AG04449 (cell line): ENCODE data around the gene KRTAP4-16.
"Not testable (repeated sequence)": the region's sequence is repeated elsewhere in the genome, so short reads cannot be mapped to it uniquely, and the experiment has no call there.

Experiments
- CTCF ChIA-PET: fragments of 350-600 bp; formaldehyde crosslinking; extraction: SDS; loops from one replicate; lab custom pipeline; 2021; ENCODE audit warnings: antibody characterized with exemption; lab: Yijun Ruan, JAX
- POLR2A ChIA-PET: fragments of 400-600, 350-600 bp; formaldehyde crosslinking; extraction: SDS; loops from one replicate; lab custom pipeline; 2020; ENCODE audit warnings: antibody characterized with exemption, inconsistent platforms; lab: Yijun Ruan, JAX
- DNase-seq: peaks from one replicate; pipeline ENCODE4 v3.0.0-alpha.2; 2010; ENCODE audit warnings: low read depth, low spot score
- H3K4me3 ChIP-seq: 2 replicates; pipeline ENCODE4 v1.5.1; 2011; ENCODE audit warnings: low read depth, mild to moderate bottlenecking, control low read depth, low read length
- CTCF ChIP-seq: IDR thresholded peaks from one replicate; pipeline ENCODE4 v1.5.1; 2011; ENCODE audit warnings: mild to moderate bottlenecking, moderate library complexity, low read length, control low read depth, inconsistent platforms; ENCODE audit not compliant: insufficient read depth; ENCODE audit errors: missing control alignments

The KRTAP4-16 gene

GRCh38 chr17:41103896-41104295, 1.9 kb upstream of the KRTAP4-16 start:
- POLR2A ChIA-PET = interaction anchor here (0.7 kb wide), 1 partner anchor 9 kb away, joined by 3 read pairs; no protein-coding TSS in a partner anchor
- TF ChIP-seq CTCF = no peak
- no peak for DNase-seq
- CTCF ChIA-PET = interaction anchor here (1.0 kb wide), 1 partner anchor 445 kb away, joined by 3 read pairs; no protein-coding TSS in a partner anchor
- H3K4me3 ChIP-seq = no peak overlapping the region

- DNase-seq, POLR2A ChIA-PET, H3K4me3 ChIP-seq, CTCF ChIA-PET: not testable (repeated sequence)
Observed at GRCh38 chr17:41099682-41100480, 2.1 kb downstream of the KRTAP4-16 start.

- CTCF ChIA-PET = no interaction called here
- POLR2A ChIA-PET = no interaction called here
- no peak for DNase-seq
- TF ChIP-seq CTCF = no peak
- H3K4me3 ChIP-seq = no peak overlapping the region
Observed at GRCh38 chr17:41098481-41098880, 3.5 kb downstream of the KRTAP4-16 start.

- DNase-seq = no peak
- H3K4me3 ChIP-seq = no peak within 1 kb of the TSS
- POLR2A ChIA-PET = no interaction called here
- CTCF ChIA-PET = no interaction called here
- no peak for TF ChIP-seq CTCF
Observed at GRCh38 chr17:41098042-41098441, 4.0 kb downstream of the KRTAP4-16 start, which contains the start of gene KRTAP4-8. TSS of gene KRTAP4-8 (minus strand) at chr17:41098142. CDS start at chr17:41098084, 58 bp downstream.

GRCh38 chr17:41096055-41096454, 6.0 kb downstream of the KRTAP4-16 start:
- CTCF ChIA-PET = no interaction called here
- POLR2A ChIA-PET = no interaction called here
- no peak overlapping the region for H3K4me3 ChIP-seq
- TF ChIP-seq CTCF = no peak
- DNase-seq = no peak

- CTCF ChIA-PET = interaction anchor here (1.3 kb wide), 1 partner anchor 233 kb away, joined by 3 read pairs; no protein-coding TSS in a partner anchor
- H3K4me3 ChIP-seq, POLR2A ChIA-PET, DNase-seq: not testable (repeated sequence)
Observed at GRCh38 chr17:41088760-41089352, 13.2 kb downstream of the KRTAP4-16 start.

GRCh38 chr17:41084100-41084856, 17.7 kb downstream of the KRTAP4-16 start, which contains the start of gene KRTAP4-7:
TSS of gene KRTAP4-7 (plus strand) at chr17:41084150. CDS start at chr17:41084207, 57 bp downstream.
- POLR2A ChIA-PET, H3K4me3 ChIP-seq, DNase-seq: not testable (repeated sequence)
- CTCF ChIA-PET = interaction anchor here (0.7 kb wide), 1 partner anchor 238 kb away, joined by 3 read pairs; no protein-coding TSS in a partner anchor

- H3K4me3 ChIP-seq, CTCF ChIA-PET, POLR2A ChIA-PET, DNase-seq: not testable (repeated sequence)
Observed at GRCh38 chr17:41083427-41083826, 18.6 kb downstream of the KRTAP4-16 start.
